Thoracic aorta (tissue), 2 donors: ENCODE results near the gene BRMS1. TPM values are rescaled to one million over a fixed set of nuclear protein-coding genes. Genes with fewer than 3 reads are reported as not detected.

Source experiments
- ATAC-seq: fragments of 150-250 bp; one replicate; pipeline ENCODE4 v1.8.0; 2017; ENCODE audit warnings: low read depth; ENCODE audit not compliant: insufficient number of reproducible peaks, low FRiP score
- DNase-seq: peaks from one replicate; pipeline ENCODE4 v3.0.0-alpha.2; 2020; ENCODE audit warnings: low spot score
- H3K27ac ChIP-seq, 2 donors: fragments of 200-600 bp; sonication (generic); 1 replicate in 1 of 2; 2 replicates in 1 of 2; pipeline ENCODE4 v1.5.1; 2016; ENCODE audit warnings: mild to moderate bottlenecking in 2 of 2, moderate library complexity in 2 of 2
- H3K27me3 ChIP-seq: fragments of 200-600 bp; sonication (generic); replicated peaks from 2 replicates; pipeline ENCODE4 v1.6.0; 2016; ENCODE audit warnings: mild to moderate bottlenecking; ENCODE audit not compliant: insufficient read depth
- H3K36me3 ChIP-seq: fragments of 200-600 bp; sonication (generic); one replicate; pipeline ENCODE4 v1.5.1; 2016
- H3K4me1 ChIP-seq, 2 donors: fragments of 200-600 bp; sonication (generic); 1 replicate in 1 of 2; 2 replicates in 1 of 2; pipeline versions ENCODE4 v1.5.1 to v1.6.0; 2016; ENCODE audit warnings: low read depth in 2 of 2, mild to moderate bottlenecking in 1 of 2; ENCODE audit not compliant: control insufficient read depth in 1 of 2
- H3K4me3 ChIP-seq: fragments of 200-600 bp; sonication (generic); 2 replicates; pipeline ENCODE4 v1.5.1; 2016; ENCODE audit warnings: mild to moderate bottlenecking
- H3K9me3 ChIP-seq: fragments of 200-600 bp; sonication (generic); 2 replicates; pipeline ENCODE4 v1.5.1; 2016
- total RNA-seq, 2 donors: library from RNA; depleted of rRNA; stranded (reverse); fragments of >200 nt; gene quantifications; one replicate each; pipeline versions ENCODE4 v1.1.0 to v1.2.3, GENCODE V29; 2016
- TF ChIP-seq, protein P1 (sequence below): fragments of 200-600 bp; sonication (generic); IDR thresholded peaks from one replicate; pipeline ENCODE4 v1.5.1; 2019; ENCODE audit warnings: antibody characterized with exemption

BRMS1 gene
- total RNA-seq, 2 donors from 2014 or later = 35.0 to 48.1 TPM

DNA sequence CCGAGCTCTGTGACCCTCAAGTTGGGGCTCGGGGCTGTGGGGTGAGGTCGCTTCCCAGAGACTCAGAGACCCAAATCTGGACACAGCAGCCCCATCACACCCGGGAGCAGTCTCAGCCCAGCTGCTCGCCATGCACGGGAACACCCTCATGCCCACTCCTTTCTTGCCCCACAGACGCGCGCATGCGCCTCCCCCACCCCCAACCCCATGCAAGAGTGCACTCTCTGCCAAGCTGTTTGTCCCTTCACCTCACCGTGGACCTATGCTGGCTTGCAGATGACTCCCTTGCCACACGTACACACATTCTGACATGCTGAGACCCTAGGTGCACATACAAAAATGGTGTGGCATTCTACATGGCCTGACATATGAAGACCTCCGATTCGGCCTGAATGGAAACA, 27.6 kb downstream of the BRMS1 start:
- H3K27ac ChIP-seq = peak overlapping the region; percentile 7 to 9
- no peaks in the 10 kb centered on the region for H3K36me3 ChIP-seq
- ATAC-seq (peak; percentile 13), DNase-seq (no peak)
- no peaks in the 10 kb centered on the region for H3K9me3 ChIP-seq
- TF ChIP-seq, protein P1, sequence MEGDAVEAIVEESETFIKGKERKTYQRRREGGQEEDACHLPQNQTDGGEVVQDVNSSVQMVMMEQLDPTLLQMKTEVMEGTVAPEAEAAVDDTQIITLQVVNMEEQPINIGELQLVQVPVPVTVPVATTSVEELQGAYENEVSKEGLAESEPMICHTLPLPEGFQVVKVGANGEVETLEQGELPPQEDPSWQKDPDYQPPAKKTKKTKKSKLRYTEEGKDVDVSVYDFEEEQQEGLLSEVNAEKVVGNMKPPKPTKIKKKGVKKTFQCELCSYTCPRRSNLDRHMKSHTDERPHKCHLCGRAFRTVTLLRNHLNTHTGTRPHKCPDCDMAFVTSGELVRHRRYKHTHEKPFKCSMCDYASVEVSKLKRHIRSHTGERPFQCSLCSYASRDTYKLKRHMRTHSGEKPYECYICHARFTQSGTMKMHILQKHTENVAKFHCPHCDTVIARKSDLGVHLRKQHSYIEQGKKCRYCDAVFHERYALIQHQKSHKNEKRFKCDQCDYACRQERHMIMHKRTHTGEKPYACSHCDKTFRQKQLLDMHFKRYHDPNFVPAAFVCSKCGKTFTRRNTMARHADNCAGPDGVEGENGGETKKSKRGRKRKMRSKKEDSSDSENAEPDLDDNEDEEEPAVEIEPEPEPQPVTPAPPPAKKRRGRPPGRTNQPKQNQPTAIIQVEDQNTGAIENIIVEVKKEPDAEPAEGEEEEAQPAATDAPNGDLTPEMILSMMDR = no peak
- H3K27me3 ChIP-seq = peaks cover 5% of the 10 kb centered on the region
- H3K4me3 ChIP-seq = peak overlapping the region; percentile 71
- H3K4me1 ChIP-seq = peaks cover 11 to 36% of the 10 kb centered on the region in 2 donors

DNA sequence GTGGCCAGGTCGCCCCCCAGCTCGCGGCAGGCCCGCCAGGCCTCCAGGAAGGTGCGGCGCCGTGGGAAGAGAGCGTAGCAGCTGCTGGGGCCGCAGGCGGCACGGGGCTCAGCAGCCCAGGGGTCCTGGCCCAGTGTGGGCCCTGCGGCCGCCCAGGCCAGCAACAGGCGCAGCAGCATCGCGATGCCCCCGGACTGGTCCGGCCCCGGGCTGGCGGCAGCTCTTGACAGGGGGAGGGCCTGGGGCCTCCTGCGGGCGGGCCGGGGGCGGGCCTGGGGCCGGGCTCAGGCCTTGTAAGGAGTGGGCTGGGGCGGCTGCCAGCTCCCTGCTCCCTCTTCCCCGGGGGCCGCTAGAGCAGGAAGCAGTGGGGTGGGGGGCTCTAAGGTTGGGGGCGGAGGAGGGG, 28.1 kb downstream of the BRMS1 start, which contains the start of gene CD248:
Gene CD248 (minus strand): TSS at position 196 of the 403 bp plus-strand sequence. CDS start 17 bp downstream, at position 179.
- Histone ChIP-seq H3K4me1 (peaks cover 11 to 38% of the 10 kb centered on the region in 2 donors), H3K27me3 (peaks cover 5% of the 10 kb centered on the region), H3K36me3 (no peaks in the 10 kb centered on the region), H3K27ac (peak within 1 kb of the TSS; percentile 7 to 9), H3K9me3 (no peaks in the 10 kb centered on the region), H3K4me3 (peak within 1 kb of the TSS; percentile 71)
- TF ChIP-seq, protein P1 = no peak
- ATAC-seq = no peak
- no peak for DNase-seq

DNA sequence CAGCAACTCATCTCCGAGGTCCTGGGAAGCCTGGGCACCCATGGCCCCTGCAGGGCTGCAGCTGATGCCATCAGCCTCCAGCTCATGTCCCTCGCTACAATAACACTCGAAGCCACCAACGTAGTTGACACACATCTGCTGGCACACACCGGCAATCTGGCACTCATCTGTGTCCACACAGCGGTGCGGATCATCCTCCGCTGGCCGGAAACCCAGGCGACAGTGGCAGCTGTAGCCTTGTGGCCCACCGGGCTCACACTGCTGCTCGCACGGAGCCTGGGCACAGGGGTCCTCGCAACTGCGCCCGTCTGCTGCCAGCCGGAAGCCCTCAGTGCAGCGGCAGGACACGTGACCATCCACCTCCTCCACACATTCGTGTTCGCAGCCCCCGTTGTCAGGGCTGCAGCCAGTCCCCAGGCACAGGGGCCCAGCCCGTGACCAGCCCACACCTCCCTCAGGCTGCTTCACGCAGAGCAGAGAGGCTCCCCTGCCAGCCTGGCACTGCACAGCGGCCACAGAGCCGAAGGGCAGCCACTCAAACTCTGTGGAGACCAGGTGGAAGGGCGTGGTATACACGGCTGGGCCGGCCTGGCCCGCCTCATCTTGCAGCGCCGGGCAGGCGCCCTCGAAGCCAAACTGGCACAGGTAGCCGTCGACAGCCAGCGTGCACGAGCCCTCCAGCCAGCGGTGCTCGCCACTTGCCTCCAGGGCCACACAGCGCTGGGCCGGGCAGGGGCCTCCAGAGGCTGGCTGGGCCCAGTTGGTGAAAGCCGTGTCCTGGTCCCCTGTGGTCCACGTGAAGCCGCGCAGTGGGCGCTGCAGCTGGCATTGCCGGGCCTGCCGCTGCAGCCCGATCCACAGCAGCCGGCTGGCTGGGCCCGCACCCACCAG, 28.7 kb downstream of the BRMS1 start:
- ATAC-seq = no peak
- no peak for DNase-seq

DNA sequence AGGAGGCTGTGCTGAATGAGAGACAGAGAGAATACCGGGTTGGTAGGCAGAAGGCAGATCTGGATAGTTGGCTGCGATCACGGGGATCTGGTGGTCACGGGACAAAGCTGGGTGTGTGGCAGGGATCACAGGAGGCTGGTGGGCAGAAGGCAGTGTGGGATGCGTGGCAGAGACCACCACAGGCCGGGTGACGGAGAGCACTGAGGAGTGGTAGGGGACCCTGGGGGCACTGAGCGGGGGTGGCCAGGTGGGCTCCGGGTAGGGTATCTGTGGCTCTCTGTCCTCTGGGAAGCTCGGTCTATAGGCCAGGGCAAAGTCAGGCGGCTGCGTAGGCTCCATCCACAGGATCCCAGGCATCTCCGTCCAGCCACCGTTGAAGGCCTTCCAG, 29.4 kb downstream of the BRMS1 start:
- peaks cover 5% of the 10 kb centered on the region for H3K27me3 ChIP-seq
- DNase-seq = no peak
- peaks cover 11 to 38% of the 10 kb centered on the region in 2 donors for H3K4me1 ChIP-seq
- H3K36me3 ChIP-seq = no peaks in the 10 kb centered on the region
- H3K4me3 ChIP-seq = peak overlapping the region; percentile 71
- H3K27ac ChIP-seq = no peak overlapping the region
- no peak for ATAC-seq
- TF ChIP-seq, protein P1 = no peak
- no peaks in the 10 kb centered on the region for H3K9me3 ChIP-seq

More for the DNA sequence above, 28.7 kb downstream of the BRMS1 start:
- H3K27me3 ChIP-seq = peaks cover 5% of the 10 kb centered on the region
- peak overlapping the region in 1 of 2 donors; percentile 9 for H3K27ac ChIP-seq
- H3K4me3 ChIP-seq = peak overlapping the region; percentile 71
- H3K9me3 ChIP-seq = no peaks in the 10 kb centered on the region
- TF ChIP-seq, protein P1 = no peak
- H3K4me1 ChIP-seq = peaks cover 11 to 38% of the 10 kb centered on the region in 2 donors
- H3K36me3 ChIP-seq = no peaks in the 10 kb centered on the region
